ENCODE measurements around the gene SORCS2.

DNA sequence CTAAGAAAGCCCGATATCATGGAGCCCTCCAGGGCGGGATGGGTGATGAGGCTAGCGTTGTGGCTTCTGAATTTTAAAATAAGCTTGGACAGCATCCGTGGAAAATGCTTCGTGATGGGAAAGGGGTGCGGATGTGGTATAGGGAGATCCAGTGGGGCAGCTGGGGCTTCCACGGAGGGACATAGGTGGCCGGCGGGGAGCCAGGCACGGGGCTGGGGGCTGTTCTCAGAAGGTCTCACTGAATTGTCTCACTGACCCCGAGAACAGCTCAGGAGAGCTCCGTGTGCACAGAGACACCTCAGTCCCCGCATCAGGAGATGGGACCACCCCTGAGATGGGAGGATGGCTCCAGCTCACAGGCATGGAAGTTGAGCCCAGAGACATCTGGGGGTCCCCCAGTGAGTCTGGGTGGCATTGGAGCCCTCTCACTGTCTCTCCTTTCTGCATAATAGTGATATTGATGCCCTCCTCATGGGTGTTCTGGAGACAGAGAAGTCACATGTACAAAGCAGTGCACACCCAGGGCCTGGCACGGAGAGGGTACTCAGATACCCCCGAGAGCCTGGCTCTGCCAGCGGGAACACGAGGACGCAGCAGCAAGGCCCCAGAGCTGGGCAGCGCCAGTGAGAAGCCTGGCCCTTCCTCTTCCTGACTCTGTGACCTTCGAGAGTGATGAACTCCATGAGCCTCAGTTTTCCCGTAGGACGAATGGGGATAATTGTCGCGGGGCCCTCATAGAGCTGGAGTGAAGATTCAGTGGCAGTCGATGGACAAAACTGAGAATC, 313.0 kb downstream of the SORCS2 start:
- TF ChIP-seq POLR2AphosphoS5 (IDR thresholded peaks at IDR 0.05), result no peak
- TF ChIP-seq, protein P1, sequence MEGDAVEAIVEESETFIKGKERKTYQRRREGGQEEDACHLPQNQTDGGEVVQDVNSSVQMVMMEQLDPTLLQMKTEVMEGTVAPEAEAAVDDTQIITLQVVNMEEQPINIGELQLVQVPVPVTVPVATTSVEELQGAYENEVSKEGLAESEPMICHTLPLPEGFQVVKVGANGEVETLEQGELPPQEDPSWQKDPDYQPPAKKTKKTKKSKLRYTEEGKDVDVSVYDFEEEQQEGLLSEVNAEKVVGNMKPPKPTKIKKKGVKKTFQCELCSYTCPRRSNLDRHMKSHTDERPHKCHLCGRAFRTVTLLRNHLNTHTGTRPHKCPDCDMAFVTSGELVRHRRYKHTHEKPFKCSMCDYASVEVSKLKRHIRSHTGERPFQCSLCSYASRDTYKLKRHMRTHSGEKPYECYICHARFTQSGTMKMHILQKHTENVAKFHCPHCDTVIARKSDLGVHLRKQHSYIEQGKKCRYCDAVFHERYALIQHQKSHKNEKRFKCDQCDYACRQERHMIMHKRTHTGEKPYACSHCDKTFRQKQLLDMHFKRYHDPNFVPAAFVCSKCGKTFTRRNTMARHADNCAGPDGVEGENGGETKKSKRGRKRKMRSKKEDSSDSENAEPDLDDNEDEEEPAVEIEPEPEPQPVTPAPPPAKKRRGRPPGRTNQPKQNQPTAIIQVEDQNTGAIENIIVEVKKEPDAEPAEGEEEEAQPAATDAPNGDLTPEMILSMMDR (IDR thresholded peaks at IDR 0.05), result no peak
- no peak for TF ChIP-seq EP300 (IDR thresholded peaks at IDR 0.05)
